Activated T-cell treated with anti-CD3 and anti-CD28 coated beads, Interleukin-2, amount 50 U/mL, for 4 hours (primary cell): ENCODE measurements around the gene COL9A3. TPM values are rescaled to one million over a fixed set of nuclear protein-coding genes. Genes with fewer than 3 reads are reported as not detected.
A peak's percentile ranks its signal among the peaks of the same experiment; 100 is the strongest.
"Not testable (repeated sequence)": the region's sequence is repeated elsewhere in the genome, so short reads cannot be mapped to it uniquely, and the experiment has no call there.

ENCODE experiments used
- ATAC-seq, 2 donors: fragments of 200-7000 bp; cut with Tn5 transposase; one replicate each; pipeline ENCODE4 v1.10.0; 2021
- DNase-seq: peaks from one replicate; pipeline ENCODE4 v3.0.0-alpha.2; 2020
- H3K27me3 Mint-ChIP-seq: one replicate; pipeline ENCODE4 v1.8.0; 2021; ENCODE audit warnings: low read depth, mixed read lengths
- H3K36me3 Mint-ChIP-seq: one replicate; pipeline ENCODE4 v1.8.0; 2022; ENCODE audit warnings: mixed read lengths; ENCODE audit not compliant: insufficient read depth
- H3K4me1 Mint-ChIP-seq: one replicate; pipeline ENCODE4 v1.8.0; 2021; ENCODE audit warnings: low read depth, mixed read lengths
- H3K4me3 Mint-ChIP-seq: one replicate; pipeline ENCODE4 v1.8.0; 2021; ENCODE audit warnings: mild to moderate bottlenecking, moderate library complexity, mixed read lengths
- H3K9me3 Mint-ChIP-seq: one replicate; pipeline ENCODE4 v1.8.0; 2021; ENCODE audit warnings: mixed read lengths
- total RNA-seq, 3 donors: library from RNA; stranded (reverse); gene quantifications; one replicate each; pipeline ENCODE4 v1.2.1, GENCODE V29; 2021

Gene COL9A3
- total RNA-seq, 3 donors from 2014 or later, result 0.10 to 0.33 (median 0.21) TPM

DNA sequence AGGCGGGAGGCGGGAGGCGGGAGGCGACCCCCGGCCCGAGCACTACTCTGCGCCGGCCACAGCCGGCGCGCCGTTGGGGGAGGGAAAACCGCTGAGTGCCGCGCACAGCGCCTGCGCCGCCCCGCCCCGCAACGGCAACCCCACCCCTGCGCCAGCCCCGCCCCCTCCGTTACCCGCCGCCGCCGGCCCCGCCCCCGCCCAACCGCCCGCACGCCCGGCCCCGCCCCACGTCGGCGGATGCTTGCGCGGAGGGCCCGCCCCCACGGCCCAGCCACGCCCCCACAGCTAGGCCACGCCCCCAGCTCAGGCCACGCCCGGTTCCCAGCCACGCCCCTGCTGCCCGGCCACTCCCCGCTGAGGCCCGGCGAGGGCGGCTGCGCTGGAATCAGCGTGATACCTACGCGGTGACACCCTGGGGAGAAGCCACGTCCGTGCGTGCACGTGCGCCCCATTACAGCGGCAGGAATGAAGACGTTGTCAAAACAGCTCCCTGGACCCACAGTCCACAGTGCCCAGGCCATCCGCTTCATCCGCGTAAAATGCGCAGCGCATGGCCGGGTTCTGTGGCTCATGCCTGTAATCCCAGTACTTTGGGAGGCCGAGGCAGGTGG lies 45.0 kb downstream of the COL9A3 start, which contains the start of gene TCFL5:
Gene TCFL5 (minus strand): TSS at position 97 of the 611 bp plus-strand sequence. CDS start 152 bp downstream, outside the sequence.
- DNase-seq, result peak; percentile 94
- Mint-ChIP-seq H3K4me3 (peak within 1 kb of the TSS; percentile 67), H3K4me1 (peaks cover 15% of the 10 kb centered on the region), H3K27me3 (no peaks in the 10 kb centered on the region), H3K36me3 (peaks cover 7% of the 10 kb centered on the region), H3K9me3 (no peaks in the 10 kb centered on the region)
- peak; percentile 86 to 87 for ATAC-seq

DNA sequence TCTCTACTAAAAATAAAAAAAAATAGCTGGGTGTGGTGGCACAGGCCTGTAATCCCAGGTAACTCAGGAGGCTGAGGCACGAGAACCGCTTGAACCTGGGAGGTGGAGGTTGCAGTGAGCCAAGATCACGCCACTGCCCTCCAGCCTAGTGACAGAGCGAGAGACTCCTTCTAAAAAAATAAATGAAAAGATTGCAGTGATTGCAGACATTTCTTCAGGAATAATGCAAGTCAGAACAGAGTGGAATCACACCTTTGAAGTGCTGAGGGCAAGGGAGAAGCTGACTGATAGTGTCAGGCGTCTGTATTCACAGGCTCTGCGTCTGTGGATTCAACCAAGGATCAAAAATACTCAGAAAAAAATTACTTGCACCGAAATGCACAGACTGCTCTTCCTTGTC lies 47.4 kb downstream of the COL9A3 start:
- no peak for DNase-seq
- H3K4me3 Mint-ChIP-seq, result no peak overlapping the region
- H3K4me1 Mint-ChIP-seq, result peaks cover 11% of the 10 kb centered on the region
- no peaks in the 10 kb centered on the region for H3K27me3 Mint-ChIP-seq
- no peaks in the 10 kb centered on the region for H3K36me3 Mint-ChIP-seq
- ATAC-seq, result no peak
- H3K9me3 Mint-ChIP-seq, result no peaks in the 10 kb centered on the region

DNA sequence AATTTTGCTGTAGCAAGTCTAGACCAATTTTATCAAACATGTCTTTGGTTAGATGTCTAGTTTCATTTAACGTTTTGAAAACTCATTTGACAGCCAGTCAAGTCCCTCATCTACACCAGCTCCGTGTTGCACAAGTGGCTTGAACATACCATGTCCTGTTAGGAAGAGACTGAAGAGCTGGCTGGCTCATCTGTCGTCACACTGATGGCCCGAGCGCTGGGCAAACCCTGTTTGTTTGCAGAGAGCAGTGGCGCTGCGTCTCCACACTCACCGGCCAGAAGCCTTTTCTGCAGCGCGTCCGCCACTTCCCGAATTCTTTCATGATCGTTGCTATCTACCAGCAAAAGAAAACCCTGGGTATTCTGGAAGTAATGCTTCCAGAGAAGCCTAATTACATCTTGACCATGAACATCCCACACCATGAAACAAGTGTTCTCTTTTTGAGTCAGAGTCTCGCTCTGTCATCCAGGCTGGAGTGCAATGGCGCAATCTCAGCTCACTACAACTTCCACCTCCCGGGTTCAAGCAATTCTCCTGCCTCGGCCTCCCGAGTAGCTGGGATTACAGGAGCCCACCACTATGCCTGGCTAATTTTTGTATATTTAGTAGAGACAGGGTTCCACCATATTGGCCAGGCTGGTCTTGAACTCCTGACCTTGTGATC lies 55.5 kb downstream of the COL9A3 start:
- Mint-ChIP-seq H3K4me3 (no peak overlapping the region), H3K36me3 (no peaks in the 10 kb centered on the region), H3K4me1 (peaks cover 19% of the 10 kb centered on the region), H3K9me3 (no peaks in the 10 kb centered on the region), H3K27me3 (peaks cover 2% of the 10 kb centered on the region)
- no peak for ATAC-seq
- DNase-seq, result no peak

- H3K4me3 Mint-ChIP-seq, result no peak overlapping the region
- H3K27me3 Mint-ChIP-seq, result peaks cover 2% of the 10 kb centered on the region
- no peaks in the 10 kb centered on the region for H3K9me3 Mint-ChIP-seq
- ATAC-seq, result no peak
- no peaks in the 10 kb centered on the region for H3K36me3 Mint-ChIP-seq
- DNase-seq, result no peak
- H3K4me1 Mint-ChIP-seq, result peaks cover 19% of the 10 kb centered on the region
Measured at GRCh38 chr20:62872862-62873261, 56.0 kb downstream of the COL9A3 start.

DNA sequence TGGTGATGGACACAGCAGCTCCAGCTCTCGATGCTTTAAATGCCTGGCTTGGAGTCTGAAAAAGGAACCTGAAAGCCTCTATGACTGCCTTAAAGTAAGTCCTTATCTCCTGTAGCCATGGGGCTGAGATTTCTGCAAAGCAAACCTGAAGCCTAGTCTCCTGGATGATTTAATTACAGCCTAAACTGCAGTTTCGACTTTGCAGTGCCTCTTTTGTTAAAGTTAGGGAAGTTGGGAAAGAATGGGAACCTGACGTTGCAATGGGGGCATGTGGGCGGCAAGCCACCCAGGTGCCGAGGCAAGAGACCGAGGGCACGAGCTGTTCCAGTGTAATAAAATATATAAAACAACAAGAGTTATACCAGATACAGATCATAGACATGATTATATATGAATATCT lies 56.4 kb downstream of the COL9A3 start:
- no peaks in the 10 kb centered on the region for H3K9me3 Mint-ChIP-seq
- peaks cover 19% of the 10 kb centered on the region for H3K4me1 Mint-ChIP-seq
- ATAC-seq, result no peak
- no peak overlapping the region for H3K4me3 Mint-ChIP-seq
- peaks cover 1% of the 10 kb centered on the region for H3K36me3 Mint-ChIP-seq
- DNase-seq, result no peak
- peaks cover 2% of the 10 kb centered on the region for H3K27me3 Mint-ChIP-seq

GRCh38 chr20:62873681-62874031 lies 56.8 kb downstream of the COL9A3 start:
- peaks cover 19% of the 10 kb centered on the region for H3K4me1 Mint-ChIP-seq
- not testable (repeated sequence) for DNase-seq, H3K27me3 Mint-ChIP-seq, ATAC-seq, H3K9me3 Mint-ChIP-seq, H3K36me3 Mint-ChIP-seq
- peak overlapping the region; percentile 51 for H3K4me3 Mint-ChIP-seq

GRCh38 chr20:62874964-62875344 lies 58.1 kb downstream of the COL9A3 start:
- H3K4me3 Mint-ChIP-seq, result no peak overlapping the region
- ATAC-seq (no peak), DNase-seq (no peak)

DNA sequence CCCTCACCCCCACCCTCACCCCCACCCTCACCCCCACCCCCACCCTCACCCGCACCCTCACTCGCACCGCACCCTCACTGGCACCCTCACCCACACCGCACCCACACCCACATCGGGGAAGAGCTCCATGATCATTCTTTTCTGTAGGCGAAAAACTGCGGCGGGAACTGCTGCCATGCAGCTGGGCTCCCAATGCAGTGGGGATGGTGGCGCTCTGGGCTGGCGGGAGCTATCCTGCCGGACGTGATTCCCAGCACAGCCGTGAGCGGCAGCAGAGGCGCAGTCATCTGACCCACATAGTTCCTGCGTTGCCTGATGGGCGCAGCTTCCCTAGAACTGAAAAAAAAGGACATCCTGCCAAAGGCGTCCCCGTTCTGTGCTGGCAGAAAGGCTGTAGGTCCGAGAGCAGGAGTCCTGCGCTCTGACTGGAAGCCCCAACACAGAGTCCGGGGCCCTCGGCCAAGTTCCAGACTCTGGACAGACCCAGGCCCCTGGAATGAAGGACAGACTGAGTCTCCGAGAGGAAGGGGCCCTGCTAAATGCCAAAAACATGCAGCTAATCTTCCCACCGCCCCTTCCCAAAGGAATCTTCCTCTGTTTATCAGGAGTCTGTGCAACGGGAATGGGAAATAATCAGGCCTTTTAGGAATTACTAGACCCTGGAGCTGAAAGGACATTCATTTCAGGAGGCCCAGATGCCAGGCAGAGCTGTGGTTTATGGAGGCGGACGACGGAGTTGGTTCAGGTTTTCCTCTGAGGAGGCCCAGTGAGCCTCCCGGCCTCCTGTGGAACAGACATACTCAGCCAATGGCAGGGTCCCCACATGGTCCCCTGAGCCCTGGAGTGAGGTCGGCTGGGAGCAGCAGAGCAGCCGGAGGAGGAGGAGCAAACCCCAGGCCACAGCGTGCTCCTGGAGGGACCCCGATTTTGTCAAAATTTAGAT lies 58.8 kb downstream of the COL9A3 start:
- Mint-ChIP-seq H3K27me3 (peaks cover 2% of the 10 kb centered on the region), H3K4me3 (no peak overlapping the region), H3K4me1 (peaks cover 19% of the 10 kb centered on the region), H3K36me3 (peaks cover 1% of the 10 kb centered on the region), H3K9me3 (no peaks in the 10 kb centered on the region)
- no peak for DNase-seq
- no peak for ATAC-seq

More at GRCh38 chr20:62874964-62875344, 58.1 kb downstream of the COL9A3 start:
- H3K4me1 Mint-ChIP-seq, result peaks cover 19% of the 10 kb centered on the region
- no peaks in the 10 kb centered on the region for H3K9me3 Mint-ChIP-seq
- H3K27me3 Mint-ChIP-seq, result peaks cover 2% of the 10 kb centered on the region
- peaks cover 1% of the 10 kb centered on the region for H3K36me3 Mint-ChIP-seq

- Mint-ChIP-seq H3K36me3 (peaks cover 4% of the 10 kb centered on the region), H3K9me3 (no peaks in the 10 kb centered on the region), H3K27me3 (peaks cover 2% of the 10 kb centered on the region), H3K4me1 (peaks cover 19% of the 10 kb centered on the region), H3K4me3 (no peak overlapping the region)
- peak in 1 of 2 donors; percentile 20 for ATAC-seq
- no peak for DNase-seq
Measured at GRCh38 chr20:62876501-62876901, 59.7 kb downstream of the COL9A3 start.

- peaks cover 2% of the 10 kb centered on the region for H3K27me3 Mint-ChIP-seq
Measured at GRCh38 chr20:62876902-62877816, 60.3 kb downstream of the COL9A3 start.

GRCh38 chr20:62878244-62879038 lies 61.6 kb downstream of the COL9A3 start:
- ATAC-seq (no peak), DNase-seq (no peak)
- Mint-ChIP-seq H3K9me3 (no peaks in the 10 kb centered on the region), H3K36me3 (peaks cover 12% of the 10 kb centered on the region), H3K4me1 (peaks cover 17% of the 10 kb centered on the region), H3K27me3 (no peaks in the 10 kb centered on the region), H3K4me3 (no peak overlapping the region)

More at GRCh38 chr20:62876902-62877816, 60.3 kb downstream of the COL9A3 start:
- ATAC-seq (peak in 1 of 2 donors; percentile 47), DNase-seq (no peak)
- no peaks in the 10 kb centered on the region for H3K9me3 Mint-ChIP-seq
- H3K4me1 Mint-ChIP-seq, result peaks cover 19% of the 10 kb centered on the region
- no peak overlapping the region for H3K4me3 Mint-ChIP-seq
- H3K36me3 Mint-ChIP-seq, result peaks cover 10% of the 10 kb centered on the region

GRCh38 chr20:62879275-62880146 lies 62.7 kb downstream of the COL9A3 start:
- DNase-seq (no peak), ATAC-seq (no peak)
- Mint-ChIP-seq H3K27me3 (no peaks in the 10 kb centered on the region), H3K4me3 (no peak overlapping the region), H3K9me3 (no peaks in the 10 kb centered on the region), H3K36me3 (peaks cover 12% of the 10 kb centered on the region), H3K4me1 (peaks cover 8% of the 10 kb centered on the region)
